HEK293 (cell line): ENCODE data around the gene COL5A1.

Source experiments
- GLI4 ChIP-seq: fragments of 450-650 bp; formaldehyde crosslinking; IDR thresholded peaks from 2 replicates; pipeline ENCODE4 v1.5.1; 2016; ENCODE audit warnings: missing biosample characterization, missing genetic modification characterization
- ZNF138 ChIP-seq: fragments of 450-650 bp; formaldehyde crosslinking; IDR thresholded peaks from 2 replicates; pipeline ENCODE4 v1.5.1; 2016; ENCODE audit warnings: missing biosample characterization, missing genetic modification characterization, borderline replicate concordance
- ZNF157 ChIP-seq: fragments of 450-650 bp; formaldehyde crosslinking; IDR thresholded peaks from 2 replicates; pipeline ENCODE4 v1.5.1; 2016; ENCODE audit warnings: missing biosample characterization, missing genetic modification characterization
- ZNF19 ChIP-seq: fragments of 450-650 bp; formaldehyde crosslinking; IDR thresholded peaks from 2 replicates; pipeline ENCODE4; 2016; ENCODE audit warnings: missing biosample characterization, missing genetic modification characterization, low read depth
- ZNF292 ChIP-seq: fragments of 450-650 bp; formaldehyde crosslinking; IDR thresholded peaks from 2 replicates; pipeline ENCODE4 v1.5.1; 2016; ENCODE audit warnings: low read depth, missing biosample characterization, missing genetic modification characterization, borderline replicate concordance
- TF ChIP-seq, protein P1 (sequence below): fragments of 450-650 bp; formaldehyde crosslinking; IDR thresholded peaks from 2 replicates; pipeline ENCODE4 v1.5.1; 2016; ENCODE audit warnings: missing biosample characterization, missing genetic modification characterization, low read depth
- TF ChIP-seq, protein P2 (sequence below): fragments of 450-650 bp; formaldehyde crosslinking; IDR thresholded peaks from 2 replicates; pipeline ENCODE4 v1.5.1; 2016; ENCODE audit warnings: missing biosample characterization, missing genetic modification characterization
- TF ChIP-seq, protein P3 (sequence below): sonication (generic); formaldehyde crosslinking; IDR thresholded peaks from 2 replicates; pipeline ENCODE4 v1.8.1; 2022; ENCODE audit warnings: mild to moderate bottlenecking, moderate library complexity, missing genetic modification reagents
- TF ChIP-seq, protein P4 (sequence below): fragments of 450-650 bp; formaldehyde crosslinking; IDR thresholded peaks from 2 replicates; pipeline ENCODE4 v1.5.1; 2016; ENCODE audit warnings: missing biosample characterization, missing genetic modification characterization, borderline replicate concordance
- TF ChIP-seq, protein P5 (sequence below): IDR thresholded peaks from 2 replicates; pipeline ENCODE4 v1.6.1; 2011; ENCODE audit warnings: mild to moderate bottlenecking, low read depth, low read length, borderline replicate concordance
- TF ChIP-seq, protein P6 (sequence below): fragments of 450-650 bp; formaldehyde crosslinking; IDR thresholded peaks from 2 replicates; pipeline ENCODE4 v1.5.1; 2017; ENCODE audit warnings: missing biosample characterization, missing genetic modification characterization
- TF ChIP-seq, protein P7 (sequence below): fragments of 450-650 bp; formaldehyde crosslinking; IDR thresholded peaks from 2 replicates; pipeline ENCODE4 v1.5.1; 2017; ENCODE audit warnings: missing biosample characterization, missing genetic modification characterization
- TF ChIP-seq, protein P8 (sequence below): fragments of 450-650 bp; formaldehyde crosslinking; IDR thresholded peaks from 2 replicates; pipeline ENCODE4 v1.5.1; 2016; ENCODE audit warnings: missing biosample characterization, missing genetic modification characterization

DNA sequence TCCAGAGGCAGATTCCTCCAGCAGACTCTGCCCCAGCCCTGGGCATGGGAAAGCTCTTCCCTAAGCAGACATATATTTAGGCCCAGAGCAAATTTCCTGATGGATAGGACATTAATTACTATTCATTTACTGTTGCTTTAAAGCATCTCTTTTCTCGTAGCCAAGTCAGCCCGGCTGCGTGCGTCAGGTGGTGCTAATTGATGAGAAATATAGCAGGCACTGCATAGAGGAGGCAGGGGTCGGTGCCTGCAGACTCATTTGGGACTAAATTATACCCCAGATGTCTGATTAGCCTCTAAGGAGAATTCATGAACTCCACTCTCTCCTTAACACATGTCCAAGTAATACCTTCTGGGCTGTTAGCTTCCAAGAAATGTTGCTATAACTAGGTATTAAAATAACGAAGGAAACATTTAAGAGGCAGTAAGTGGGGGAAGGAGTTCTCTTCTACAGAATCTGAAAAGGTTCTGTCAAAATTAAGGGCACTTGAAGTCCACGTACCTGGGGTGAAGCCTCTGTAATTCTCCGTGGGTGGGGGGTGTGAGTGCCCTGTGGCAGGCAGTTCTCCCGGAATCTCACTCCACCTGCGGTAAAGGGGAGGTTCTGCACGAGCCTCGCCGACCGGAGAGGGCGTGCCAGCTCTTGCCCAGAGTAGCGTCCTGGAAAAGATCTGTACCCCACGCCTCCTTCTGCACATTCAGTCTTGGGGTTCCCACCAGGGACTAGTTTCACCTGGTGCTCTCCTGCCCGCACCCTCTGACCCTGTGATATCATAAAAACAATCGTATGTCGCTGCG, 123.1 kb downstream of the COL5A1 start:
- TF ChIP-seq, protein P1, sequence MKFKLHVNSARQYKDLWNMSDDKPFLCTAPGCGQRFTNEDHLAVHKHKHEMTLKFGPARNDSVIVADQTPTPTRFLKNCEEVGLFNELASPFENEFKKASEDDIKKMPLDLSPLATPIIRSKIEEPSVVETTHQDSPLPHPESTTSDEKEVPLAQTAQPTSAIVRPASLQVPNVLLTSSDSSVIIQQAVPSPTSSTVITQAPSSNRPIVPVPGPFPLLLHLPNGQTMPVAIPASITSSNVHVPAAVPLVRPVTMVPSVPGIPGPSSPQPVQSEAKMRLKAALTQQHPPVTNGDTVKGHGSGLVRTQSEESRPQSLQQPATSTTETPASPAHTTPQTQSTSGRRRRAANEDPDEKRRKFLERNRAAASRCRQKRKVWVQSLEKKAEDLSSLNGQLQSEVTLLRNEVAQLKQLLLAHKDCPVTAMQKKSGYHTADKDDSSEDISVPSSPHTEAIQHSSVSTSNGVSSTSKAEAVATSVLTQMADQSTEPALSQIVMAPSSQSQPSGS (tag by site-specific recombination): no peak
- TF ChIP-seq, protein P2, sequence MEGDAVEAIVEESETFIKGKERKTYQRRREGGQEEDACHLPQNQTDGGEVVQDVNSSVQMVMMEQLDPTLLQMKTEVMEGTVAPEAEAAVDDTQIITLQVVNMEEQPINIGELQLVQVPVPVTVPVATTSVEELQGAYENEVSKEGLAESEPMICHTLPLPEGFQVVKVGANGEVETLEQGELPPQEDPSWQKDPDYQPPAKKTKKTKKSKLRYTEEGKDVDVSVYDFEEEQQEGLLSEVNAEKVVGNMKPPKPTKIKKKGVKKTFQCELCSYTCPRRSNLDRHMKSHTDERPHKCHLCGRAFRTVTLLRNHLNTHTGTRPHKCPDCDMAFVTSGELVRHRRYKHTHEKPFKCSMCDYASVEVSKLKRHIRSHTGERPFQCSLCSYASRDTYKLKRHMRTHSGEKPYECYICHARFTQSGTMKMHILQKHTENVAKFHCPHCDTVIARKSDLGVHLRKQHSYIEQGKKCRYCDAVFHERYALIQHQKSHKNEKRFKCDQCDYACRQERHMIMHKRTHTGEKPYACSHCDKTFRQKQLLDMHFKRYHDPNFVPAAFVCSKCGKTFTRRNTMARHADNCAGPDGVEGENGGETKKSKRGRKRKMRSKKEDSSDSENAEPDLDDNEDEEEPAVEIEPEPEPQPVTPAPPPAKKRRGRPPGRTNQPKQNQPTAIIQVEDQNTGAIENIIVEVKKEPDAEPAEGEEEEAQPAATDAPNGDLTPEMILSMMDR: no peak
- TF ChIP-seq, protein P3, sequence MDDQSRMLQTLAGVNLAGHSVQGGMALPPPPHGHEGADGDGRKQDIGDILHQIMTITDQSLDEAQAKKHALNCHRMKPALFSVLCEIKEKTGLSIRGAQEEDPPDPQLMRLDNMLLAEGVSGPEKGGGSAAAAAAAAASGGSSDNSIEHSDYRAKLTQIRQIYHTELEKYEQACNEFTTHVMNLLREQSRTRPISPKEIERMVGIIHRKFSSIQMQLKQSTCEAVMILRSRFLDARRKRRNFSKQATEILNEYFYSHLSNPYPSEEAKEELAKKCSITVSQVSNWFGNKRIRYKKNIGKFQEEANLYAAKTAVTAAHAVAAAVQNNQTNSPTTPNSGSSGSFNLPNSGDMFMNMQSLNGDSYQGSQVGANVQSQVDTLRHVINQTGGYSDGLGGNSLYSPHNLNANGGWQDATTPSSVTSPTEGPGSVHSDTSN (CRISPR knock-in tag): no peak
- TF ChIP-seq, protein P4, sequence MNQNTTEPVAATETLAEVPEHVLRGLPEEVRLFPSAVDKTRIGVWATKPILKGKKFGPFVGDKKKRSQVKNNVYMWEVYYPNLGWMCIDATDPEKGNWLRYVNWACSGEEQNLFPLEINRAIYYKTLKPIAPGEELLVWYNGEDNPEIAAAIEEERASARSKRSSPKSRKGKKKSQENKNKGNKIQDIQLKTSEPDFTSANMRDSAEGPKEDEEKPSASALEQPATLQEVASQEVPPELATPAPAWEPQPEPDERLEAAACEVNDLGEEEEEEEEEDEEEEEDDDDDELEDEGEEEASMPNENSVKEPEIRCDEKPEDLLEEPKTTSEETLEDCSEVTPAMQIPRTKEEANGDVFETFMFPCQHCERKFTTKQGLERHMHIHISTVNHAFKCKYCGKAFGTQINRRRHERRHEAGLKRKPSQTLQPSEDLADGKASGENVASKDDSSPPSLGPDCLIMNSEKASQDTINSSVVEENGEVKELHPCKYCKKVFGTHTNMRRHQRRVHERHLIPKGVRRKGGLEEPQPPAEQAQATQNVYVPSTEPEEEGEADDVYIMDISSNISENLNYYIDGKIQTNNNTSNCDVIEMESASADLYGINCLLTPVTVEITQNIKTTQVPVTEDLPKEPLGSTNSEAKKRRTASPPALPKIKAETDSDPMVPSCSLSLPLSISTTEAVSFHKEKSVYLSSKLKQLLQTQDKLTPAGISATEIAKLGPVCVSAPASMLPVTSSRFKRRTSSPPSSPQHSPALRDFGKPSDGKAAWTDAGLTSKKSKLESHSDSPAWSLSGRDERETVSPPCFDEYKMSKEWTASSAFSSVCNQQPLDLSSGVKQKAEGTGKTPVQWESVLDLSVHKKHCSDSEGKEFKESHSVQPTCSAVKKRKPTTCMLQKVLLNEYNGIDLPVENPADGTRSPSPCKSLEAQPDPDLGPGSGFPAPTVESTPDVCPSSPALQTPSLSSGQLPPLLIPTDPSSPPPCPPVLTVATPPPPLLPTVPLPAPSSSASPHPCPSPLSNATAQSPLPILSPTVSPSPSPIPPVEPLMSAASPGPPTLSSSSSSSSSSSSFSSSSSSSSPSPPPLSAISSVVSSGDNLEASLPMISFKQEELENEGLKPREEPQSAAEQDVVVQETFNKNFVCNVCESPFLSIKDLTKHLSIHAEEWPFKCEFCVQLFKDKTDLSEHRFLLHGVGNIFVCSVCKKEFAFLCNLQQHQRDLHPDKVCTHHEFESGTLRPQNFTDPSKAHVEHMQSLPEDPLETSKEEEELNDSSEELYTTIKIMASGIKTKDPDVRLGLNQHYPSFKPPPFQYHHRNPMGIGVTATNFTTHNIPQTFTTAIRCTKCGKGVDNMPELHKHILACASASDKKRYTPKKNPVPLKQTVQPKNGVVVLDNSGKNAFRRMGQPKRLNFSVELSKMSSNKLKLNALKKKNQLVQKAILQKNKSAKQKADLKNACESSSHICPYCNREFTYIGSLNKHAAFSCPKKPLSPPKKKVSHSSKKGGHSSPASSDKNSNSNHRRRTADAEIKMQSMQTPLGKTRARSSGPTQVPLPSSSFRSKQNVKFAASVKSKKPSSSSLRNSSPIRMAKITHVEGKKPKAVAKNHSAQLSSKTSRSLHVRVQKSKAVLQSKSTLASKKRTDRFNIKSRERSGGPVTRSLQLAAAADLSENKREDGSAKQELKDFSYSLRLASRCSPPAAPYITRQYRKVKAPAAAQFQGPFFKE (tag by site-specific recombination): no peak
- TF ChIP-seq, protein P5, sequence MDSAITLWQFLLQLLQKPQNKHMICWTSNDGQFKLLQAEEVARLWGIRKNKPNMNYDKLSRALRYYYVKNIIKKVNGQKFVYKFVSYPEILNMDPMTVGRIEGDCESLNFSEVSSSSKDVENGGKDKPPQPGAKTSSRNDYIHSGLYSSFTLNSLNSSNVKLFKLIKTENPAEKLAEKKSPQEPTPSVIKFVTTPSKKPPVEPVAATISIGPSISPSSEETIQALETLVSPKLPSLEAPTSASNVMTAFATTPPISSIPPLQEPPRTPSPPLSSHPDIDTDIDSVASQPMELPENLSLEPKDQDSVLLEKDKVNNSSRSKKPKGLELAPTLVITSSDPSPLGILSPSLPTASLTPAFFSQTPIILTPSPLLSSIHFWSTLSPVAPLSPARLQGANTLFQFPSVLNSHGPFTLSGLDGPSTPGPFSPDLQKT: no peak
- TF ChIP-seq, protein P6, sequence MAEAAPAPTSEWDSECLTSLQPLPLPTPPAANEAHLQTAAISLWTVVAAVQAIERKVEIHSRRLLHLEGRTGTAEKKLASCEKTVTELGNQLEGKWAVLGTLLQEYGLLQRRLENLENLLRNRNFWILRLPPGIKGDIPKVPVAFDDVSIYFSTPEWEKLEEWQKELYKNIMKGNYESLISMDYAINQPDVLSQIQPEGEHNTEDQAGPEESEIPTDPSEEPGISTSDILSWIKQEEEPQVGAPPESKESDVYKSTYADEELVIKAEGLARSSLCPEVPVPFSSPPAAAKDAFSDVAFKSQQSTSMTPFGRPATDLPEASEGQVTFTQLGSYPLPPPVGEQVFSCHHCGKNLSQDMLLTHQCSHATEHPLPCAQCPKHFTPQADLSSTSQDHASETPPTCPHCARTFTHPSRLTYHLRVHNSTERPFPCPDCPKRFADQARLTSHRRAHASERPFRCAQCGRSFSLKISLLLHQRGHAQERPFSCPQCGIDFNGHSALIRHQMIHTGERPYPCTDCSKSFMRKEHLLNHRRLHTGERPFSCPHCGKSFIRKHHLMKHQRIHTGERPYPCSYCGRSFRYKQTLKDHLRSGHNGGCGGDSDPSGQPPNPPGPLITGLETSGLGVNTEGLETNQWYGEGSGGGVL (tag by site-specific recombination): no peak
- TF ChIP-seq ZNF19 (tag by site-specific recombination) (no peak), ZNF138 (no peak), ZNF292 (no peak), ZNF157 (no peak), GLI4 (tag by site-specific recombination) (no peak)
- TF ChIP-seq, protein P7, sequence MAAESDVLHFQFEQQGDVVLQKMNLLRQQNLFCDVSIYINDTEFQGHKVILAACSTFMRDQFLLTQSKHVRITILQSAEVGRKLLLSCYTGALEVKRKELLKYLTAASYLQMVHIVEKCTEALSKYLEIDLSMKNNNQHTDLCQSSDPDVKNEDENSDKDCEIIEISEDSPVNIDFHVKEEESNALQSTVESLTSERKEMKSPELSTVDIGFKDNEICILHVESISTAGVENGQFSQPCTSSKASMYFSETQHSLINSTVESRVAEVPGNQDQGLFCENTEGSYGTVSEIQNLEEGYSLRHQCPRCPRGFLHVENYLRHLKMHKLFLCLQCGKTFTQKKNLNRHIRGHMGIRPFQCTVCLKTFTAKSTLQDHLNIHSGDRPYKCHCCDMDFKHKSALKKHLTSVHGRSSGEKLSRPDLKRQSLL (tag by site-specific recombination): no peak
- TF ChIP-seq, protein P8, sequence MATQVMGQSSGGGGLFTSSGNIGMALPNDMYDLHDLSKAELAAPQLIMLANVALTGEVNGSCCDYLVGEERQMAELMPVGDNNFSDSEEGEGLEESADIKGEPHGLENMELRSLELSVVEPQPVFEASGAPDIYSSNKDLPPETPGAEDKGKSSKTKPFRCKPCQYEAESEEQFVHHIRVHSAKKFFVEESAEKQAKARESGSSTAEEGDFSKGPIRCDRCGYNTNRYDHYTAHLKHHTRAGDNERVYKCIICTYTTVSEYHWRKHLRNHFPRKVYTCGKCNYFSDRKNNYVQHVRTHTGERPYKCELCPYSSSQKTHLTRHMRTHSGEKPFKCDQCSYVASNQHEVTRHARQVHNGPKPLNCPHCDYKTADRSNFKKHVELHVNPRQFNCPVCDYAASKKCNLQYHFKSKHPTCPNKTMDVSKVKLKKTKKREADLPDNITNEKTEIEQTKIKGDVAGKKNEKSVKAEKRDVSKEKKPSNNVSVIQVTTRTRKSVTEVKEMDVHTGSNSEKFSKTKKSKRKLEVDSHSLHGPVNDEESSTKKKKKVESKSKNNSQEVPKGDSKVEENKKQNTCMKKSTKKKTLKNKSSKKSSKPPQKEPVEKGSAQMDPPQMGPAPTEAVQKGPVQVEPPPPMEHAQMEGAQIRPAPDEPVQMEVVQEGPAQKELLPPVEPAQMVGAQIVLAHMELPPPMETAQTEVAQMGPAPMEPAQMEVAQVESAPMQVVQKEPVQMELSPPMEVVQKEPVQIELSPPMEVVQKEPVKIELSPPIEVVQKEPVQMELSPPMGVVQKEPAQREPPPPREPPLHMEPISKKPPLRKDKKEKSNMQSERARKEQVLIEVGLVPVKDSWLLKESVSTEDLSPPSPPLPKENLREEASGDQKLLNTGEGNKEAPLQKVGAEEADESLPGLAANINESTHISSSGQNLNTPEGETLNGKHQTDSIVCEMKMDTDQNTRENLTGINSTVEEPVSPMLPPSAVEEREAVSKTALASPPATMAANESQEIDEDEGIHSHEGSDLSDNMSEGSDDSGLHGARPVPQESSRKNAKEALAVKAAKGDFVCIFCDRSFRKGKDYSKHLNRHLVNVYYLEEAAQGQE (tag by site-specific recombination): no peak
